Measurements from ENCODE around the gene LHFPL6.

DNA sequence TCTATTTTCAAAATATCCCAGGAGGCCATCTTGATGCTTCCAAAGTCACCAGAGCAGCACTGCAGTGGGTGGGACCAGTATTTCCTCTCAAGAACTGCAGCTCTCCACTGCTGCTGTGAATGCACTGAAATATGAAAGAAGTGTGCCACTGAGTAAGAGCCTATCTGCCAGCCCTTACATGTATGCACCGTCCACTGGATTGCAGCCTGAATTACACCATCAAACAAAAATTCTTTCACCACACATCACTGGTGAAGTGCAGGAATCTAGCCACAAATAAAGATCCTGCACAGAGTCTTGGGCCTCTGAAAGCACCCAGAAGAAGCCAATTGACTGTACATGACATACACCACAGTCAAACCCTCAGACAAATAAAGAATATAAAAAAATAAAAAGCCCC is 249.0 kb downstream of the LHFPL6 start:
- TF ChIP-seq EZH2 (IDR thresholded peaks at IDR 0.05; ENCODE audit: insufficient read depth, poor library complexity, severe bottlenecking), result no peak
- TF ChIP-seq EZH2phosphoT487 (IDR thresholded peaks at IDR 0.05; ENCODE audit: insufficient read depth, low read depth), result no peak

All from GM23248 (cell line).